GM19023 (cell line): ENCODE data around the gene TBC1D10A.
A peak's percentile ranks its signal among the peaks of the same experiment; 100 is the strongest.

Experiments
- ATAC-seq: cut with Tn5 transposase; IDR thresholded peaks from one replicate; pipeline ENCODE4 v1.9.1; 2021; ENCODE audit warnings: mild to moderate bottlenecking, moderate library complexity; ENCODE audit not compliant: unreplicated experiment

TBC1D10A gene

DNA sequence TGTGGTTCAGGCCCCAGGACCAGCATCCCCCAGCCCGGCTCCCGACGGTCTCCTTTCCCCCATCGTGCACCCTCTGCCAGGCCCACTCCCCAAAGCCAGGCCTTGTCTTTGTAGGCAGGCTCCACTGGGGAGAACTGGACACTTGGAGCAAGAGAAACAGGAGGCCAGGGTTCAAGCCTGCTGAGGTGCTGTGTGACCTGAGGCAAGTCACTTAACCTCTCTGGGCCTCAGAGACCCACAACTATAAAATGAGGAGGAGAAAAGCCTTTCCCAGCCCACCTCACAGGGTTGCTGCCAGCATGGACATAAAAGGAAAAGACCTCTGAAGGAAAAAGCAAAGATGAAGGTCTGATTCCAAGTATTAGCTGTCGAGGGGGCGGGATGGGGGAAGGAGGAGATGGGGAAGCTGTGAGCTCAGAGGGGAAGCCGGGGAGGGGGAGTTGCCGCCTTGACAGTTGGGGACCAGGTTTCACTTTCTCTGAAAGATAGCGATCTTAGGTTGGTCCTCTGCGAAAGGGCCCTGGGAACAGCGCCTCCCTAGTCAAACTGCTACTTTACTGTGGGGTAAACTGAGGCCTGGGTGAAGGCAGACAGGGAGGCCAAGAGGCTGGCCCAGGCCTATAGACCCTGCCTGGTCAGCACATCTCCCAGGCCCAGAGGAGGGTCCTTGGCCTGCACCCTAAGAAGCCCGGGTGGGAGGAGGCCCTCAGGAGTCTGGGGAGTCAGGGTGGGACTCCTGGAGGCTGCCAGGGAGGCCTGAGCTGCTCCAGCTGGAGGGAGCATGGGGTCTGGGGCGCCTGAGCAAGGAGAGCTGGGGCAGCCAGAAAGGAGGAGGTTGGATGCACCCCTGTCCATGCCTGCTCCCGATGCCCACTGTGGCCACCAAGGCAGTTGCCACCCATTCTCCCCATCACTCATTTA, 59.1 kb downstream of the TBC1D10A start:
- ATAC-seq = no peak

DNA sequence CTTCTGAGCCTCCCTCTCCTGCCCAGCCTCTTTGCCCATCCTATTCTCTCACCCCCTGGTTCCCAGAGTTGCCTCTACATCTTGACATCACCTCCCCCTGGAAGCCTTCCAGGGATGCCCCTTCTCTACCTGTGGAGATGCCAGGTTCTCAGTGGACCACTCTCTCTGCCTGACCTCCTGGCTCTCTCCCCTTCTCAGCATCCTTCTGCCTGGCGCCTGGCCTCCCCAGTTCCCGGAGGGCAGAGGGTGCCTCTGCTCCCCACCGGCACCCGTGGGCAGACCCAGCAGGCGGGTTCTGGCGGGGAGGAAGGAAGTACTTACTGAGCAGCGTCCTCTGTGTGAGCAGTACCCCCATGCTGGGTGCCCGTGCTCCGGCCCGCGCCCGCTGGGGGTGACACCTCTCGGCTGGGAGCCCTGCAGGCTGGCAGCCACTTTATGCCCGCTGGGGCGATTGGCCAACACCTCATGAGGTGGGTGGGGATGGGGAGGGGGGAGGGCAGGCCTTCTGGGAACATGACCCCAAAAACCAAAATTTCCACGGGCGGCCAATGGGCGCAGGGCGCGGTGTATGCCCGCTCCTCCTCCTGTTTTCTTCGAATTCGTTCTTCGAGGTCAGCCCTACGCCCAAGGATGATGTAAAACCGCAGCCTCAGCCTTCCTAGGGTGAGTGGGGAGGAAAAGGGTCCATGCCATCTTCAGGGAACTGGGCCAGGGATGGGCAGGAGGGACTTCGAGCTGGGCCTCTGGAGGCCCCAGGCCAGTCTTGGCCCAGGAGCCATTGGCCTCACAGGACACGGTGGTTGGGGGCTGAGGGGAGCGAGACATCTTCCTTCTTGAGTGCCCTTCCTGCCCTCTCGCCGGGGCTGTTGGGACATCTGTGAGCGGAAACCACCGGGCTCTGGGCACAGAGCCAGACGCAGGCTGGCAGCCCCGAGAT, 60.0 kb downstream of the TBC1D10A start, which contains the start of gene OSM:
Gene OSM, minus strand, starts transcription at position 407 of the 937 bp plus-strand sequence. Its CDS starts 52 bp downstream, at position 355.
- no peak for ATAC-seq

DNA sequence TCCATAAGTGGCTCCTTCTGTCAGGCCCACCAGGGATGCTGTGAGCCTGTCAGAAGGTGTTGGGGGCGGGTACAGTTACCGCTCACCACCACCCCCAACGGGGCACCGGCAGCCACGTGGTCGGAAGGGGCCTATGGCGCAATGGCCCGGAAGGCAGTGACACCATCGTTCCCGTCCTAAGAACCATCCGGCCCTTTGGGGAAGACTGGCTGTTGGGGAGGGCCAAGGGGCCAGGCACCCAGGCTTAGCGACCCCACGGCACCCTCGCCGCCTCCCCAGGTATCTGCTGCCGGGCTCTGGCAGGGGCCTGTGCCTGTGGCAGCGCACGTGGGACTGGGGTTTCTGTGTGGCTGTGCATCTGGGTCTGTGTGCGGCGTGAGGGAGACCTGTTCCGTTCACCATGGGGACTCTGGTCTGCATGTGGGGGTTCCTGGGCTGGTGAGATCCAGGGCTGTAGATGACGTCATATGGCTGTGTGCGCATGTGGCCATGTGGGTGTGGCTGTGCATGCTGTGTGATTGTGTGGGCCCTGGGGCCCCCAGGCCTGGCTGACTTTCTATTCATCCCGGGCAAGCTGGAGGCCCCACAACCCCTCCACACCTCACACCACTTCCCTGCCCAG, 60.8 kb downstream of the TBC1D10A start:
- peak; percentile 68 for ATAC-seq

DNA sequence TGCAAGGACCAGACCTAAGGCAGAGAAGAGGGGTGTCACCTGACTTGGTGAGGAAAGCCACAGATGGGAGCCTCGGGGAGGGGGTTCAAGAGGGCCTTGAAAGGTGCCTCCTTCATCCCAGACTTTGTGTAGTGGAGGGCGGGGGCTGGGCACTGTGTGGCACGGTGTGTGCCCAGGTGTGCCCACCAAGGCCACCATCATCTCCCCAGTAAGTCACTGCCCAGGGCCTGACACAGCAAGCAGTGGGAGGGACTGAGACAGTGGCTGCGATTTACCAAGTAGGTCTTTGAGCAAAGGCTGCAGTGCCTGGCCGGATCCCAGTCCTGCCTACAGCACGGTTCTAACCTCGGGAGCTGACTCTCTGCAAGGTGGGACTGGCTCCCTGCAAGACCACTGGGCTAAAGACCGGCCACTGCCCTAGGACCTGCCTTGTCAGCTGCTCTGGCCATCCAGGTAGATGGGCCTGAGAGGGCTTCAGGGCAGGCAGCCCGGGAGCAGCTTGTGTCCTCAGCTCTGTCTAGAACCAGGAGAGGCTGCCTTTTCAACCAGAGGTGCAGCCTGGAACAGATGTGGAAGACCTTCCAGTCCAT, 61.5 kb downstream of the TBC1D10A start:
- no peak for ATAC-seq

DNA sequence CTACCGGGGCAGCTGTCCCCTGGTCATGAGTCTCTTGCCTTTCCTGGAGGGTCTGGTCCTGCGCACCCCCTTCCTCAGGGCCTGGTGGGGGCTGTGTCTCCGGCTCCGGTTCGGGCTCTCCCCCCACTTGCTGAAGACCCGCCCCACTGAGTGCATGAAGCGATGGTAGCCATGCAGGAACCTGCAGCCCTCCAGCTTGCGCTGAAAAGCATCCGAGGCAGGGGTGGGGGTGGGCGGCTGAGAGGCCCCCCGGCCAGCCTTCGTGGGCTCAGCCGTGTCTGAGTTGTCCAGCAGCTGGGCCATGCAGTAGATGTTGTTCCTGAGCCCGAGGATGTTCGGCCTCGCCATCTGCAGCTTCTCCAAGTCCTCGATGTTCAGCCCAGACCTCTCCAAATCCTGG, 62.9 kb downstream of the TBC1D10A start:
- ATAC-seq = no peak

DNA sequence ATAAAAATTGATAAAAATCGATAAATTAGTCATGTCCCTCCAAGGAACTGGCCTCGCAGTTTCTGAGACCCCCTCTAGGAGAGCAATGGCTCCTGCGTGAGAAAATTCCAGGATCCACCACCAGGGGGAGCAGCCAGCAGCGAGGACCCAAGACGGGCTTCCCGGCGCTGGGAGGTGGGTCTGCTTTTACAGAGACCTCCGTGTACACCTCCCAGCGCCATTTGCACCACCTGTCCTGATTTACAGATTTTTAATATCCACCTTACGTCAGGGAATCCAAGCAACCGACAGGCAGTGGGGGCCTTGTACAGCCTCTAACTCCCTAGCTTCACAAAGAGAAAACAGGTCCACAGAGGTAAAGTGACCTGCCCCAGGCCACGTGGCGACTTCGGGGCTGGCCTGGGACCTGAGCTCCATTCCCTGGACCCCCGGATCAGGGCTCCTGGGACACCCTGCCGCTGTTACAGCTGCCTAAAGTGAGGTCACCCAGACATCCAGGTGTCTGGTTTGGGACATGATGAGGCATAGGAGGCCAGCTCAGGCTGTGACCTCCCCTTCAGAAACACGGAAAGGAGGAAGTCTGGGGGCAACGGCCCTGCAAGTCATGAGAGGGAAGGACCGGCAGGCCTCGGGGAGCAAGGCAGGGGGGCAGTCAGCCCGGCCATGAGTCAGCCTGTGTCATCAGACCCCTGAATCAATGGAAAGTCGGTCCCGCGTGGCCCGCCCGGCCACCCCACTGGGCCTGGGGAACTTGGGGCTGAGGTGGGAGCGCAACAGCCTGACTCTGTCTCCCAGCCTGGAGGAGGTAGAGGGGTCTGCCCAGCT, 63.6 kb downstream of the TBC1D10A start:
- ATAC-seq = no peak

DNA sequence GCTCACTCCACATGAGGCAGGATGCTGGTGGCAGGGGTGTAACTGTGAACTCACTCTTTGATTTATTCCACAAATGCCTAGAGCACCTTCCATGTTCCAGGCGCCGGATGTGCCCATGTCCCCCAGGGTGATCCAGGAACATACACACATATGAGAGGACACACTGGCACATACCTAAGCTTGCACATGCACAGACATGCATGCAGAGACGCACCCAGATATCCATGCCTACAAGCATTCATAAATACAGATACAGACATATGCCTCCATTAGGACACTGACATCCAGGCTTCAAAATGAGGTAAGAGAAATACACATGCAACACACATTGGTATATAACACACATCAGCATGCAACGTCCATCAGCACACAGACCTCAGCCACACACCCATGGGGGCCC, 64.6 kb downstream of the TBC1D10A start:
- ATAC-seq = no peak

DNA sequence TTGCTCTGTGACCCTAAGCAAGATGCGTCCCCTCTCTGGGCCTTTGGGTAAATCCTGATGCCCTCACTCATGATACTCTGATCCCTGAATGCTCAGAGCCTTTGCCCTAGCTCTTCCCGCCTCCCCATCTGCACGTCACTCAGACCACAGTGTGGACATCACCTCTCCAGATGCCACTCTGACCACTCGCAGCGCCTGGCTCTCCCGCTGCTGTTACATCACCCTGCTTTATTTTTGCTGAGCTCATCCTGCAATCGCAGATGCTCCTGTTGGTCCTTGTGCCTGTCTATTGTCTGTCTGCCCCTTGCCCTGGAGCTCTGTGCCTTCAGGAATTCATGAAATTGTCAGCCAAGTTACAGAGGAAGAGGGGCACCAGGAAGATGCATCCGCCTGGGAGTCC, 65.6 kb downstream of the TBC1D10A start:
- ATAC-seq = no peak

DNA sequence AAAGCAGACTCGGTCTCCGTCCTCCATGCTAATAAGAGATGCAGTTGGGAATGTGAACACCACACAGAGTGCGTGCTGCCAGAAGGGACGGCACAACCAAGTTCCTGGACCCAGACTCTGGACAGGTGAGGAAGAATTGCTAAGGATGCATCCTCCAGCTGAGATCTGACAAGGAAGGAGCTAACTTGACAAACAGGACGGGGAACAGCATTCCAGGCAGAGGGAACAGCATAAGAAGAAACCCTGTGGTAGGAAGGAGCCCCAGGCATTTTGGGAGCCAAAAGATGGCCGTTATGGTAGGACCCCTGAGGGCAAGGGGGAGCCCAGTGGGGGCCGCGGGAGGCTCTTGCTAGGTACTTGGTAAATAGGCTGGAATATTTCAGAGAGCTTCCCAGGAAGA, 66.1 kb downstream of the TBC1D10A start:
- ATAC-seq = no peak

DNA sequence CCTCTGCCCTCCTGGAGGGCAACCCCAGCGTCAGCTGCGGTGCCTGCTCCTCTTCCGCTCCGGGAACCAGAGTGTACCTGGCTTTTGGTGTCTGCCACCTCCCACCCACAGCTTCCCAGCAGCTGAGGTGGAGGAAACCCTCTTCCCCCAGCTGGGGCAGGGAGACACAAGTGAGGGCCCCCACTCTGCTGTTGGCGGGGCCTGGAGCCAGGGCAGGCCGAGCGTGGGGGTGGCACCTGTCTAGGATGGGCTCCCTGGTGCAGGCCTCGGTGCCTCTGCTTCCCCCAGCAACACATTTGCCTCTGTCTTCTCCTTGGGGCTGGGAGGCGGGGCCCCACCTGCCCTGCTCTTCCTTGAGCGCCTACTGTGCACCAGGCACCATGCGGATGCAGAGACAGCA, 66.5 kb downstream of the TBC1D10A start:
- no peak for ATAC-seq

DNA sequence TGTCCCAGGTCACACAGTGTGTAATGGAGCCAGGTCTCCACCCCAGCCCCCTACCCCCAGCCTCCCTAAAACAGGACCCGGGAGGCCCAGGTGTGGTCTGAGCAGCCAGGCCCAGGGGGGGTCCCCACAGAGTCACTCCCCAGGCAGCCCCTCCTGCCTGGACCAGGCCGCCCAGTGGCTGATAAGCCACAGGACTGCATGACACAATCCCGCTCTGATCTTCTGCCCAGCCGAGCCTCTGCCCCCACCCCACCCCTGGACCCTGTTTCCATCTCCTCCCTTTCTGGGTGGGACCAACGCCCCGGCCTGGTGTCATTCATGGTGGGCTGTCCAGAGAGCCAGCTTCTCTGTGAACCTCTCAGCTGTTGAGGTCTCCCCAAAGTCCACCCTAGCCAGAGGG, 72.4 kb downstream of the TBC1D10A start:
- ATAC-seq = no peak

DNA sequence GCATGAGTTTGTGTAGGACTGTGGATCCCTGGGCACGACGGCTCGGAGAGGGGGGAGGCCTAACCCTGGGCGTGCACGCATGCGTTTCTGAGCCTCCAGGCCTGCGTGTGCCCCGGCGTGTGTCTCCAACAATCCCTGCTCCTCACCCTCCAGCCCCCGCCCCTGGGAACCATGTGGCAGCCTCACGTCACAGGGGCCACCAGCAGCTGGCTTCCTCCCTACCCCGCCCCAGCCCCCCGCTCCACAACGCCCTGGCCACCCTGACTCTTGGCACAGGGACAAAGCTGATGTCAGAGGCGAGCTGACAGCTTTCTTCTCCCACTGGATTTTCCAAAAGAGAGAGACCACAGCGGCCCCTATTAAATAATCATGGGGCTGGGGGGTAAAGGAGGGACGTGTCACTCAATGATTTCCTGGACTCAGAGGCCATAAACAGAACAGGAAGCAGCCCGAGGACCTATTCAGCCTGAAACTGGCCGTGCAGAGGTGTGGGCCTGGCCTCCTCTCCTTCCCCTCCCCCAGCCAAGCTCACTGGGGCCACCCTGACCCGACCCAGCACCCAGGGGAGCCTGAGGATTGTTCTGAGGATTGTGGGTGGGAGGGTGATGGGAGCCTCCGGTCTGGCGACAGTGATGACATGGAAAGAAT, 73.4 kb downstream of the TBC1D10A start:
- ATAC-seq = no peak

DNA sequence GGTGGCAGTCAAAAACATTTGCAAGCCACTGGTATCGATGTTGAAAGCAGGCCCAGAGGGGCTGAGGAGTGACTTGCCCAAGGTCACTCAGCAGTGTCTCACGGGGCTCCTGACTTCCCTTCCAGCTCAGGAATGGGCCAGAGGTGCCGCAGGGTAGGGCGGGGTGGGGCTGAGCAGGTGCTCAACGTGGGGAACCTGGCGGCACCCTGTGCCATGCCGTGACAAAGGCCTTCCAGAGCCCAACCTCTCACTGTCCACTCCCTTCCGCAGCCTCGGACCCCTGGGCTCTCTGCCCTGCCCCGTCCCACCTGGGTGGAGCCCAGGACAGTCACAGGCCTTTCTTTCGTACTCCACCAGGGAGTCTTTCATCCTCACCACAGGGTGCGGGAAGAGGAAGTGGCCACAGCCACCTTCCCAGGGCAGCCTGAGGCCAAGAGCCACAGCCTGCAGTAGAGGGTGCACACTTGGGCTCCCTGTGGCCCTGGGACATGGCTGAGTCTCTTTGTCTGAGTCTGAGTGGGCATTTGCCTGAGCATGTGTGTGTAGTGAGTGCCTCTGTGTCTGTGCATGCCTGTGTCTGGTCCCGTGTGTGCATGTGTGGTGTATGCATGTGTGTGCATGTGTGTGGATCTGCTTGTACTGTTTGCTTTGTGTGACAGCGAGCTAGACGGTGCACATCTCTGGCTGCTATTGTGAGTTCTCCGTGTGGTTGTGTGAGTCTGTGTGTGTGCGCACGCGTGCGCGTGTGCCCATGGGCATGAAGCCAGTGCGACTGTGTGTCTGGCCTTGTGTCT, 74.1 kb downstream of the TBC1D10A start:
- ATAC-seq = no peak

DNA sequence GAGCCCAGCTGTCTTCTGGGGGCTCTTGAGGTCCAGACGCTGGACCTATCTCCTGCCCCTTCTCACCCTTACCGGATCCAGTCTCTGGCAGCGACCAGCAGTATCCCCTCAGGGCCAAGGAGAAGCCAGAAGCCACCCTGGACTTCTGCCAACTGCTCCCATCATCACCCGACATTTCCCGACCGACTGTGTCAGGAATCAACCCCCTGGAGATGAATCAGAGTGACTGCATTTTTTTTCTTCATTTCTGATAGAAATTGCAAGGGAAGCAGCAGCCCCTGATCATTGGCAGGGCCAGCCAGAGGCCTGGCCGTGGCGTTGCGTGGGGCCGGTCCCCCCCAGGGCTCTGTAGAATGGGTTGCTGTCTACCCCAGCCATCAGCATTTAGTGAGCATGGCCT, 75.0 kb downstream of the TBC1D10A start:
- ATAC-seq = no peak

DNA sequence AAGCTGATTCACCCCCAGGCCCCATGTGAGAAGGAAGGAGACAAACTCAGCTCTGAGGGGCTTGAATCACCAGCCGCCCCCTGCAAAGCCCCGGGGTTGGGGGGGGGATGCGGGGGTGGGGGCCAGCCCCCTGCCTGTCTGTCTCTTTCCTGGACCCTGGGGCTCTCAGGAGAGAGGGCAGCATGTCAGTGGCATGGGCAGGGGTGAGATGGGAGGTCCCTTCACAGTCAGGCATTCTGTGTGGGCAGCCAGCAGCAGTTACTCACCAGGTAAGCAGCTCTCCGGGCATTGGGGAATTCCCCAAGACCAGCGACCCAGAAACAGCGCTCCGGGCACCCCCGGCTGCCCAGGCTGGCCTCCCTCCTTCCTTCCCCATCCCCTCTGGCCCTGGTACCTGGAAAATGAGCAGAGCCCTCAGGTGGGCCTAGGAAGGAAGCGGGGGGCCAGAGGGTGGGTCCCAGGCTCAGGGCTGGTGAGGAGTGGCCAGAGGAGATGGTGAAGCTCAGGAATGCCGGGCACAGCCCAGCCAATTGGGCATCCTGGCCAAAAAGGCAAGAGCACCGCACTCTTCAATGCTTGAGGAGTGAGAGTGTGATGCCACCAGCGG, 76.0 kb downstream of the TBC1D10A start:
- no peak for ATAC-seq

DNA sequence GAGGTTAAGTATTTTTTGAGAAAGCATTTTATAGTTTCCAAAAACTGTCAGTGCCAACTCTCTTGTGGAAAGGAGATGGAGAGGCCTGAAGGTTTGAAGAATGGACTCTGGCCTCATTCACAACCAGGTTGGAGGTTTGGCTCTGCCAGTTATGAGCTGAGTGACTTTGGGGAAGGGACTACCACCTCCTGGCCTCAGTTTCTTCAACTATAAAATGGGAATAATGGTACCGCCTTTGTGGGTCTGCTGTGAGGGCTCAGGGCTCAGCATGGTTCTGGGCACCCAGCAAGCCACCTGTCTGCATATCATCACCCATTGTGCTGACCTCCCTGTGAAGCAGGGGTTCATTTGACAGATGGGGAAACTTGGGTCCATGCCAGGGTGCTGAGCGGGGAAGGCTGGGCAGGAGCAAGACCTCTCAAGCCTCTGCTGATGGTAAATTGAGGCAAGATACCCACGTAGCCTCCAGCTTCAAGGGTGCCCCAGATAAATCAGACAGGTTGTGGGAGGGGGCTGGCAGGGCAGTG, 76.6 kb downstream of the TBC1D10A start:
- no peak for ATAC-seq

DNA sequence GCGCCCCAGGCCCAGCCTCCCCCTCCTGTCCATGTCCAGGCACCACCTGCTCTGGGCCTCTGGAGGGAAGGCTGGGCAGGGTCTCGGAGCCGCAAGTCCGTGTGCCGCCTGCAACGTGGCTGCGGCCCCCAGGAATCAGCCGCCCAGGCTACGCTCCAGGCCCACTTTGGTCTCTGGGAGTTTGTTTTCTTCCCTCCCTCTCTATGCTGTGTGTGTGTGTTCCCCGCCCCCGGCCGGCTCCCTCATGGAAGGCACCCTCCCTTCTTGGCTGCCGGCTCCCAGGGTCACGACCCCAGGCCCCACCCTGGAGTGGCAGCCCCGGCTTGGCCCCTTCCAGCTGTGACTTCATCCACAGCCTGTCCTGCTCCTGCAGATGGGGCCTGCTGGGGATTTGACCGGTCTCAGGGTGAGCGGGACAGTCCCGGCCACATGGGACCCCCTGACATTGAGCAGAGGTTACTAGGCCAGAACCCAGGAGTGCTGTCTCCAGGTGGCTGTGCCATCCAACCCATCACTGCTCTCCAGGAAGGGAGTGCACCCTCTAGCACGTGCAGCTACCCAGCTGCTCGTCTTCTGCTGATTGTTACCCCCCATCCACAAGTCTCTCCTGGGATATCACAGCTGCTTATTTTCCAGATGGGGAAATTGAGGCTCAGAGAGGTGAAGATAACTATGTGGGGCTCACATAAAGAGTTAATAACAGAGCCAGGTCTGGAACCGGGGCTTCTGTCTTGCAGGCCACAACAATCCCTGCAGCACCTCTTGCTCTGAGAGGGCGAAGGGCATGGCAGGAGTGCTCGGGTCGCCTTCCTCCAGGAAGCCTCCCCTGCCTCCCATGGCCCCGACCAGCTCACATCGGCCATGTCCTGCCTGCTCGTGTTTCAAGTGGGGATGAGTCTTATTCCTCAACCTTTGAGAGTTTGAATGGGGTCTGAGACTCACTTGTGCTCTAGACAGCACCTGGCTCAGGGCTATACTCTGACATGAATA, 77.4 kb downstream of the TBC1D10A start:
- ATAC-seq = no peak
